Left cardiac atrium (tissue), 4 donors: ENCODE measurements around the gene ZNF714. TPM values are rescaled to one million over a fixed set of nuclear protein-coding genes. Genes with fewer than 3 reads are reported as not detected.
"Not testable (repeated sequence)": the region's sequence is repeated elsewhere in the genome, so short reads cannot be mapped to it uniquely, and the experiment has no call there.

Source experiments
- ATAC-seq, 2 donors: fragments of 200-7000 bp; cut with Tn5 transposase; one replicate each; pipeline ENCODE4 v1.9.1; 2020; ENCODE audit warnings: mild to moderate bottlenecking in 2 of 2, moderate library complexity in 2 of 2
- DNase-seq: peaks from one replicate; pipeline ENCODE4 v3.0.0-alpha.2; 2020
- intact Hi-C, 2 donors: fragments of 100-400 bp; cut with DNase I; formaldehyde crosslinking; loops; one replicate each; pipeline versions ENCODE4 v1.14.1 to v1.15.1; 2022 to 2023
- total RNA-seq, 2 donors: library from RNA; stranded (reverse); fragmentation: NEBNext Ultra II Directional; extraction: Animal tissue kit (Norgen Biotek cat#: 25700); gene quantifications; one replicate each; pipeline ENCODE4 v1.2.1, GENCODE V29; 2021
- donor health status: DM: no; HTN: yes; CAD: no.
- donor health status: DM: no; HTN: yes; CAD: no; lungs with severe emphysema.
- donor health status: DM: yes; HTN: yes; CAD: no.
- donor health status: Dilated cardiomyopathy.

The ZNF714 gene
- total RNA-seq, 2 donors from 2014 or later: 2.0 to 2.9 TPM

DNA sequence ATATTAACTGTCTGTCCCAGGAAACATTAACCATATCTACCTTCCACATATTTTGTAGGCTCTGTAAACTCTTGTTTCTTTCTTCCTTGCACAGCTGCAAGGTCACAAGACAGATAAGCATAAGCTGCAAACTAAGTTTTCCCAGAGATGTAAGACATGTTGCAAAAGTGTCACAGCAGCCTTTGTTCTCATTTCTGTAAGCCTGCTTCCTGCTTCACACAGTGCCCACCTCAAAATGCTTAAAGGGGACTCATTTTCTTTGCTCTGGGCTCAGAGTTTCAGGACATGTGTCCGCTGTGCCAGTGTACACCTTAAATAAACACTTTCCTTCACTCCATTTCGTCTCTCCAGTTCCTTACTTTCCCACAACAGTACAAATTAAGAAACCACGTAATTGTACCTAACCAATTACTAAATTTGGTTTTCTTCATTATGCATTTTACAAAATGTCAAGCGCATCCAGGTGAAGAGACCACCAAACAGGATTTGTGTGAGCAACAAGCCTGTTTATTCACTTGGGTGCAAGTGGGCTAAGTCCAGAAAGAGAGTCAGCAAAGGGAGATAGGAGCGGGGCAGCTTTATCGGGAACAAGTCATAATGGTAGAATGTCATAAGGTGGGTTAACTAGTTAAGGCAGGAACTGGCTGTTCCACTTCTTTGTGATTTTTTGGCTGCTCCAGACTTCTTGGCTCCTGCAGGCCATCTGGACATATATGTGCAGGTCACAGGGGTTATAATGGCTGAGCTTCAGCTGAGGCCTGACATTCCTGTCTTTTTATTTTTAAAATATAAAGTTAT, 47.1 kb downstream of the ZNF714 start:
- intact Hi-C loops: no loop called here
- ATAC-seq (no peak), DNase-seq (no peak)

DNA sequence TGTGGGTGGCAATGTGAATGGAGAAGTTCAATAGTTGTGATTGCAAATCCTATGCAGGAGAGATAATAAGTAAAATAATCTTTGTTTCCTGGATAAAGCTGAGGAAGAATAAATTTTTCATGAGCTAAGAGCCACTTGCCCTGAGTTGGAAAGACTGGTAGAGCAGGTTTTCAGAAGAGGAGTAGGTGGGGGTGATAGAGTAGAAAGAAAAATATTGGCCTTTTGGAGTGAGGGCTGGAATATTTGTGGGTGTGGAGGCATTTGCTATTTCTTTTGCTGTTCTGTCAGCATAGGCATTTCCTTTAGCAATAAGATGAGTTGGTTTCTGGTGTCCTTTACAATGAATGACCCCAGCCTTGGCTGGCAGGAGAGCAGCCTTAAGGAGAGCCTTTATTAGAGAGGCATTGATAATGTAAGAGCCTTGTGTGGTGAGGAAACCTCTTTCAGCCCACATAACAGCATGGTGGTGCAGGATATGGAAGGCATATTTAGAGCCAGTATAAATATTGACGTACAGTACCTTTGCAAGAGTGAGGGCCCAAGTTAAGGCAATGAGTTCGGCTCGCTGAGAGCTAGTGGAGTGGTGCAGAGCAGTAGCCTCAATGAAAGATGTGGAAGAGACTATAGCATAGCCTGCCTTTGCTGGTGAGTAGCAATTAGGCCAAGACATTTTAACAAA, 48.2 kb downstream of the ZNF714 start:
- no peak for ATAC-seq
- no peak for DNase-seq
- intact Hi-C loops: no loop called here

DNA sequence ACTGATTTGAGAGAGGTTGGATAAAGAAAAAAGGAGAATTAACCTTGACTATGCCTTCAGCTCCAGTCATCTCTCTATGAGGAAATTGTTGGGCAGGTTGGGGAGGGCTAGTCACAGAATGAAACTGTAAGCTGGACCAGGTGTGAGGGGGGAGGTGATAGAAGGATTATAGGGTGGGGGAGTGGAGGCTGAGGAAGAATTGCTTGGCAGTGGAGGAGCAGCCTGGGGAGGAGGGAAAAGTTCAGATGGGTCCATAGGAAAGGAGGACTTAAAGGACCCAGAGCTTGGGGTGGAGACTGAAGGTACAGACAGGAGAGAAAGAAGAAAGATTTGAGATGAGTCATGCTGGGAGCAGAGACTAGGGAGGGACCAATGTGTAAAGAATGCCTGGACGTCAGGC, 51.6 kb downstream of the ZNF714 start:
- ATAC-seq (no peak), DNase-seq (no peak)
- intact Hi-C loops: no loop called here

DNA sequence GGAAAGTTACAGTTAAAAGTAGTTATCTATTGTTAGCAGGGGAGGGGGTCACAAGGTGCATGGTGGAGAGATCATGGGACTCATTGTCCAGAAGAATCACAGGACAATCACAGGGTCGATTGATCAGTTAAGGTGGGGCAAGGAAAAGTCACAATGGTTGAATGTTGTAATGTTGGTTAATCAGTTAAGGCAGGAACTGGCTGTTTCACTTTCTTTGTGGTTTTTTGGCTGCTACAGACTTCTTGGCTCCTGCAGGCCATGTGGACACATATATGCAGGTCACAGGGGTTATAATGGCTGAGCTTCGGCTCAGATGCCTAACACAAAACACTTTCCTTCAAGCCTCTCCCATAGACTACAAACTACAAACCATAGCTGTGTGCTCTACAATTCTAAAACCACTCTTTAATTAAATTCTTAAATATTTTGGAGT, 52.9 kb downstream of the ZNF714 start:
- ATAC-seq (no peak), DNase-seq (no peak)
- intact Hi-C loops: no loop called here

DNA sequence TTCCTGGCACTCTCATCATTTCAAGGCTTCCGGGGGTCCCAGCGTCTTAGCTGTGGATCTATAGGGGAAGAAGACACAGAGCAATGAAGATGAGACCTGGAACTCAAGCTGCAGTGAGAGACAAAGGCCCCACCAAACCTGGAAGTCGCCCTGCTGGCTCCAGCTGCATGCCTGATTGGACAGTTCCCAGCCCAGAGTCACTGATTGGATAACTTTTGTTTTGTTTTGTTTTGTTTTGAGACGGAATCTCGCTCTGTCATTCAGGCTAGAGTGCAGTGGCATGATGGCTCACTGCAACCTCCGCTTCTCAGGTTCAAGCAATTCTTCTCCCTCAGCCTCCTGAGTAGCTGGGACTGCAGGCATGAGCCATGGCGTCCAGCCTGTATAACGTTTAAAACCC, 53.4 kb downstream of the ZNF714 start:
- no peak for ATAC-seq
- intact Hi-C loops: no loop called here
- DNase-seq: no peak

DNA sequence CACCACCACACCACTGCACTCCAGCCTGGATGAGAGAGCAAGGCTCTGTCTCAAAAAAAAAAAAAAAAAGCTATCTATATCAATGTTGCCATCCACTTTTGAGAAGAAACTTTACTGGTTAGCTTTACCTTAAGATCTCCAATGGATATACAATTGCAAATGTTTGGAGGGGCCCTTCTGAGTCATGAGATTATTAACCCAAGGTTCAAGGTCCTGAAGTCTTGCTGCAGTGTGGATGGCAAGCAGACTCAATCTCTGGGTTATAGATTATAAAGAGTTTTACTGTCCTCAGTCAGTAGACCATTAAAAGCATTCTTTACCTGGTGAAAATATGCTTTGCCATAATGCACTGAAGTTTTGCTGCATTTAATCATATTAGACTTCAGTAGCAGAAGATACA, 56.1 kb downstream of the ZNF714 start:
- DNase-seq: no peak
- intact Hi-C loops: no loop called here
- ATAC-seq: no peak

DNA sequence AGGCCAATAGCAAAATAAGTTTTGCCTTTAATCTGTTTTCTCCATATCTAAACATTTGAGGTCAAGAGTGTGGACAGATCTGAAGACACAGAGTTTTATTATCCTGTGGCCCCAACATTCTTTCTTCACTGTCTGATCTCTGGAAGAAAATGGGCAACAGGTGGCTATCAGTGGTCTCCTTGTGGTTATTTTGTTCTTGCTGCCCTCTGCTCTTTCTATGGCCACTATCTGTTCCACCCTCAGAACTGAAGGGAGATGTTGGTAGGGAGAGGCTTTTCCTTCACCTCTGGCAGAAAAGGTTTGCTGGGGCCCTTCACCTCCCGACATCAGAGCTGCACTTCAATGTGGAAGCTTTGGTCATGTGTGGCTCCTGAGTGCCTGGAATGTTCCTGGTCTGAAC, 59.0 kb downstream of the ZNF714 start:
- ATAC-seq: not testable (repeated sequence)

DNA sequence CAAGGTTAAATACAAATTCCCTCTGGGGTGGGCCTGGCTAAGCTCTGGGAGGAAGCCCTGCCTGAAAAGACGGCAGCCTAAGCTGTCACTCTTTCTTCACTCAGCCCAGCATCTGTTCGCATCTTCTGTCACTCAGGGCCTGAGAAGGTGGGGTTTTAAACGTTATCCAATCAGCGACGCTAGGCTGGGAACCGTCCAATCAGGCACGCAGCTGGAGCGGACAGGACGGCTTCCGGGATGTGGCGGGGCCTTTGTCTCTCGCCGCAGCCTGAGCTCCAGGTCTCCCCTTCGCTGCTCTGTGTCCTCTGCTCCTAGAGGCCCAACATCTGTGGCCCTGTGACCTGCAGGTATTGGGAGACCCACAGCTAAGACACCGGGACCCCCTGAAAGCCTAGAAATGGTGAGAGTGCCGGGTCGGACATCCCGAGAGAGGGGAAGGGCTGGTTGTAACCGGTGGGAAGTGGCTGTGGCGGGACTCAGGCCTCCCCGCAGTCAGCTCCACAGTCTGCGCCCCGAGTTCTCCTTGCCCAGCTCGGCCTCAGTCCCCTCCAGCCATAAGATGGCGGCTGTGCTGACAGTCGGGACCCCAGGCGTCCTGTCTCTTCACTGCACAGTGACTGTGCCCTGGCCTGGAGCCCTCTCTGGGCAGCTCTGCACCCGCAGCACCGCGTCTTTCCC, 59.9 kb downstream of the ZNF714 start, which contains the start of gene ZNF431:
Gene ZNF431, plus strand, starts transcription at position 254 of the 678 bp plus-strand sequence. Its CDS starts 144 bp downstream, at position 398.
- ATAC-seq: peak; percentile 100
- intact Hi-C loops: loop anchor here in 1 of 2 donors (10.0 kb wide), 1 partner anchor 477 kb away; the partner anchor contains the start of gene ZNF626
- peak; percentile 94 for DNase-seq

More for the DNA sequence above, 59.0 kb downstream of the ZNF714 start:
- not testable (repeated sequence) for DNase-seq
- intact Hi-C loops: loop anchor here in 1 of 2 donors (10.0 kb wide), 1 partner anchor 476 kb away; the partner anchor contains the start of gene ZNF626

DNA sequence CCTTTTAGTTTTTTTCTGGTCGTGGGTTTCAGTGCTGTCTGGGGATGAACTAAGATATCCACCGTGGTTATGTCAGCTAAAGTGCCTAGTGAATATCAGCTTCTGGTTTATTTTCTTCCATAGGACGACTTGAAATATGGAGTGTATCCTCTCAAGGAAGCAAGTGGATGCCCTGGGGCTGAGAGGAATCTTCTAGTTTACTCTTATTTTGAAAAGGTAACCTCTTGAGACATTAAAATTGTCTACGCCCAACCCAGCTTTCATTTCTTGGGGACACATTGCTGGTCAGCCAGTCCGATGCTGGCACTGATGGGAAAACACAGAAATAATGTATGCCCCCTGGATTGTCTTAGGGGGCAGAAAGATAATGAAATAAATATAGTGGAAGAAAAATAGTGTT, 61.4 kb downstream of the ZNF714 start:
- intact Hi-C loops: loop anchor here in 1 of 2 donors (10.0 kb wide), 1 partner anchor 479 kb away; the partner anchor contains the start of gene ZNF626

DNA sequence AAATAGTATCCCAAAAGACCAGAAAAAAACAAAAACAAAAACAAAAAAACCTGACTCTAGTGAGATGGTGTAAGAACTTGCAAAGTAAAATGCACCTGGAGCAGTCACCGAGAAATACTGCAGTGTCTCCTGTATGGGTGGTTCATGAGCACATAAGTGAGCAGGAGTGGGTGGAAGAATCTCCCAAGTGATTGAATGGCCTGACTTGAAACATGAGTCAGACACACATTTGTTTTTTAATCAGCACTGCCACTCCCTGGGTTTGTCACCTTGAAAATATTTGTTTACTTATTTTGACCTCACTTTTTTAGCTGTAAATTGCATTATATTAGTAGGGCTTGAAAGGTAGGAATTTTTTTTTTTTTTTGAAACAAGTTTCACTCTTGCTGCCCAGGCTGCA, 61.9 kb downstream of the ZNF714 start:
- ATAC-seq (no peak), DNase-seq (no peak)
- intact Hi-C loops: loop anchor here in 1 of 2 donors (10.0 kb wide), 1 partner anchor 479 kb away; the partner anchor contains the start of gene ZNF626

More for the DNA sequence above, 61.4 kb downstream of the ZNF714 start:
- DNase-seq (no peak), ATAC-seq (no peak)

DNA sequence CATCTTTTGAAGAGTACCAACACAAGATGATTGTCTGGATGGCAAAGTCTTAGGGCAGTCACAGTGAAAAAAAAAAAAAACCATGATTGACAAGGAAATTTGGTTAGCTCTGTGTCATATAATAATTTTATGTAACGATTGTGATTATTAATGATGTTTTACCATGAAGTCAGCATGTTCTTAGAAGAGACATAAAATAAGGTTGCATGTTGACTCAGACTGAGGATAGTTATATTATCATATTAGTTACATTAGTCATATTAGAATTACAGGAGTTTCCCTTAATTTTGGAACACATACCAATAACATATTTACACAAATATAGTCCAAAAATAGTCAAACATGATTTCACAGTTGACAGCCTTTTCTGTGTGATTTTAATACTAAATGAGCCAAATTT, 65.5 kb downstream of the ZNF714 start:
- ATAC-seq (no peak), DNase-seq (no peak)
- intact Hi-C loops: loop anchor here in 1 of 2 donors (10.0 kb wide), 1 partner anchor 483 kb away; the partner anchor contains the start of gene ZNF626

DNA sequence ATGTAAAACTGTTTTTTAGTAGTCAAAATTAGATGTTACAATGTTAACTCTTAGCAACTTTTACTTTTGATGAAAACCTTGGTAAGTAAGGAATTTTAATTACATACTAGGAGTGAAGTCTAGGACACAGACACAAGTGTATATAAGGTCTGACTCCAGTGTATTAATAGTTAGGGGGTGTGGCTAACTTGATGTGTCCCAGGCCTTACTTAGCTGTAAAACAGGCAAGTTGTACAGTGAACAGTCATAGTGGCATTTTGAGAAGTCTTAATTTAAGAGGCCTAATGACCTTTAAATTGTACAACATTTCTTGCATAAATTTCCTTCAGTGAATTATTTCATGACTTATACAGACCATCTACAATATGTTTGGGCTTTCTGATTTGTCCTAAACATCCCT, 66.7 kb downstream of the ZNF714 start:
- ATAC-seq: no peak
- intact Hi-C loops: loop anchor here in 1 of 2 donors (10.0 kb wide), 1 partner anchor 484 kb away; the partner anchor contains the start of gene ZNF626
- no peak for DNase-seq

DNA sequence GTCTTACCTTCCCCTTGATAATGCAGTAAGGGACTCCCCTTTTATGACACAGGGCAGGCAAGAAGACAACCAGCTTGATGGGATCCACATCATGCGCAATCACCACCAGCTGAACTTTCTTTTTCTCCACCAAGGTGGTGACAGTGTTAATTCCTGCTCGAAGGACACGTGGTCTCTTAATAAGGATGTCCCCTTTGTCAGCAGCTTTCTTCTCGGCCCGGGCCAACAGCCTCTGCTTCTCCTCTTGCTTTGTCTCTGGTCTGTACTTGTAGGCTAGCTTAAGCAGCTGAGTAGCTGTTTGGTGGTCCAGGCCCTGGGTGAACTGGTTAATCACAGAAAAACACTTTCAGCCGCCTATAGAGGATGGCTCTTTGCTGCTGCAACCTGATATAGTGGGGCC, 67.9 kb downstream of the ZNF714 start:
- ATAC-seq (no peak), DNase-seq (no peak)
- intact Hi-C loops: loop anchor here in 1 of 2 donors (5.0 to 10.0 kb wide), 2 partner anchors 58 to 485 kb away; partner anchors contain the start of gene ZNF626

DNA sequence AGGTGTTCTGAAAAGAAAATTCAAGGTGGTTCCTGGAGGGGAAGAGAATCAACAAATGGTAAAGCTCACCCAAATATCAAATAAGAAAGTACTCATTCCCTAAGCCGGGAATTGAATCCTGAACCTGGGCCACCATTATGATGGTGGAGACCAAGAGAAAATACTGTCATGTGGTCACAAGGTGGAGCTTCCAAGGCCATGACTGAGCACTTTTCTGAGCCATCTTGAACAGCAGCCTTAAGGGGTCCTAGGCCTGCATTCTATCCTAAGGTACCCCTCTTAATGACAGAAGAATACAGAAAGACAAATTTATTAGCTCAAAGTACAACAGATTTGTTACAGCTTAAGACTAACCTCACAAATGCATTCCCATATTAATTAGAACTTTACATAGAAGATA, 69.5 kb downstream of the ZNF714 start:
- ATAC-seq: no peak
- intact Hi-C loops: loop anchor here in 1 of 2 donors (5.0 kb wide), 1 partner anchor 59 kb away; no protein-coding TSS in a partner anchor
- DNase-seq: no peak

DNA sequence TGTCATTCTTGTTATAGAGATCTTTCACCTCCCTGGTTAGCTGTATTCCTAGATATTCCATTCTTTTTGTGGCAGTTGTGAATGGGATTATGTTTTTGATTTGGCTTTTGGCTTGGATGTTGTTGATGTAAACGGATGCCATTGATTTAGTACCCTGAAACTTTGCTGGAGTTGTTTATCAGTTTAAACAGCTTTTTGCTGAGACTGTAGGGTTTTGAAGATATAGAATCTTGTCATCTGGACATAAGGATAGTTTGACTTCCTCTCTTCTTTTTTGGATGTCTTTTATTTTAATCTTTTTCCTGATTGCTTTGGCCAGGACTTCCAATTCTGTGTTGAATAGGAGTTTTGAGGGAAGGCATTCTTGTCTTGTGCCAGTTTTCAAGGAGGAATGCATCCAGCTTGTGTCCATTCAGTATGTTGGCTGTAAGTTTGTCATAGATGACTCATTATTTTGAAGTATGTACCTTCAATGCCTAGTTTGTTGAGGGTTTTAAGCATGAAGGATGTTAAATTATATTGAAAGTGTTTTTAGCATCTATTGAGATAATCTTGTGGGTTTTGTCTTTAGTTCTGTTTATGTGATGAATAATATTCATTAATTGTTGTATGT, 76.6 kb downstream of the ZNF714 start:
- intact Hi-C loops: no loop called here
- no peak for DNase-seq
- ATAC-seq: no peak

DNA sequence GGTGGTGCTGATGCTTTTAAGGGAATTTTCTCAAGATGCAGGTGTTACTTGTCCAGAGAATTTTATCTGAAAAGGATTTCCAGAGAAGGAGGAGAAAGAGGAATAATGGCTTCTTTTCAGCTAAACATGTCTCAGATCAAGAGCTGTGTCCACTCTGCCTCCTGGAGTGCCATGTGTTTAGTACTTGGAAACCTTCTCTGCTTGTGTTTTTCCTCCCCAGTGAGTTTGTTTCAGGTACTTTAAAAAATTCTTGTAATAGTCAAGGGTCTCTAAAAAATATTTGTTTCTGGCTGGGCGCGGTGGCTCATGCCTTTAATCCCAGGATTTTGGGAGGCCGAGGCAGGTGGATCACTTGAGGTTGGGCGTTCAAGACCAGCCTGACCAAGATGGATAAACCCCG, 82.5 kb downstream of the ZNF714 start:
- no peak for ATAC-seq
- intact Hi-C loops: no loop called here
- no peak for DNase-seq

DNA sequence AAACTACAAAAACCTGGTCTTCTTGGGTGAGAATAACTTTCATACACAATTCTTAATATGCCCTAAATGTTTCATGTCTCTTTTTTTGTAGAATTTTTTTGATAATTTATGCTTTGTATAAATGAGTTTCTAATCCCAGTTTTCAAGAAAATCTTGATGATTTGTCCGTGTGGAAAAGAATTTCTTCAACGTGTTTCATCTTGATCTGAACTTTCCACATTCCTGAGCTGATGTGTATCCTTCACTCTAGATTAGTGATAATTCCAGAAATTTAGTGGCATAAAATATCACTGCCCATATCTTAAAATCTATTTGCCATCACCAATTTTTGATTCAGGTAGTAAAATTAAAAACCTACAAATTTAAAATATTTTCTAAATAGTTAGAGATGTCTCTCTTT, 84.4 kb downstream of the ZNF714 start:
- no peak for ATAC-seq
- no peak for DNase-seq
- intact Hi-C loops: no loop called here
